Activated gamma-delta T cell treated with Interleukin-2 at 50 U/mL for 16 hours (primary cell): ENCODE measurements around the gene ALK.

Source experiments
- DNase-seq: peaks from one replicate; pipeline ENCODE4 v3.0.0-alpha.2; 2020

The ALK gene

GRCh38 chr2:29229640-29230039, 691.7 kb downstream of the ALK start:
- no peak for DNase-seq

GRCh38 chr2:29228947-29229346, 692.4 kb downstream of the ALK start:
- no peak for DNase-seq

- no peak for DNase-seq
Observed at GRCh38 chr2:29227935-29228675, 693.3 kb downstream of the ALK start.

GRCh38 chr2:29226808-29227207, 694.6 kb downstream of the ALK start:
- no peak for DNase-seq

GRCh38 chr2:29226375-29226774, 695.0 kb downstream of the ALK start:
- no peak for DNase-seq

- no peak for DNase-seq
Observed at GRCh38 chr2:29225814-29226213, 695.6 kb downstream of the ALK start.

GRCh38 chr2:29224693-29225551, 696.5 kb downstream of the ALK start:
- no peak for DNase-seq

- DNase-seq = no peak
Observed at GRCh38 chr2:29223851-29224692, 697.3 kb downstream of the ALK start.

- DNase-seq = no peak
Observed at GRCh38 chr2:29223257-29223656, 698.1 kb downstream of the ALK start.

- no peak for DNase-seq
Observed at GRCh38 chr2:29222381-29223179, 698.8 kb downstream of the ALK start.

GRCh38 chr2:29220506-29221270, 700.7 kb downstream of the ALK start:
- DNase-seq = no peak

- DNase-seq = no peak
Observed at GRCh38 chr2:29219374-29219773, 702.0 kb downstream of the ALK start.

GRCh38 chr2:29218550-29219125, 702.7 kb downstream of the ALK start:
- no peak for DNase-seq

- no peak for DNase-seq
Observed at GRCh38 chr2:29218071-29218470, 703.3 kb downstream of the ALK start.

GRCh38 chr2:29216609-29216909, 704.8 kb downstream of the ALK start:
- no peak for DNase-seq

GRCh38 chr2:29215739-29216608, 705.4 kb downstream of the ALK start:
- DNase-seq = no peak

GRCh38 chr2:29215073-29215472, 706.3 kb downstream of the ALK start:
- DNase-seq = no peak

GRCh38 chr2:29213888-29214291, 707.5 kb downstream of the ALK start:
- no peak for DNase-seq

GRCh38 chr2:29212009-29212408, 709.4 kb downstream of the ALK start:
- no peak for DNase-seq

- no peak for DNase-seq
Observed at GRCh38 chr2:29209551-29209950, 711.8 kb downstream of the ALK start.
